ENCODE results near the gene CFAP20DC.
"Not testable (repeated sequence)": the region's sequence is repeated elsewhere in the genome, so short reads cannot be mapped to it uniquely, and the experiment has no call there.

CFAP20DC gene

DNA sequence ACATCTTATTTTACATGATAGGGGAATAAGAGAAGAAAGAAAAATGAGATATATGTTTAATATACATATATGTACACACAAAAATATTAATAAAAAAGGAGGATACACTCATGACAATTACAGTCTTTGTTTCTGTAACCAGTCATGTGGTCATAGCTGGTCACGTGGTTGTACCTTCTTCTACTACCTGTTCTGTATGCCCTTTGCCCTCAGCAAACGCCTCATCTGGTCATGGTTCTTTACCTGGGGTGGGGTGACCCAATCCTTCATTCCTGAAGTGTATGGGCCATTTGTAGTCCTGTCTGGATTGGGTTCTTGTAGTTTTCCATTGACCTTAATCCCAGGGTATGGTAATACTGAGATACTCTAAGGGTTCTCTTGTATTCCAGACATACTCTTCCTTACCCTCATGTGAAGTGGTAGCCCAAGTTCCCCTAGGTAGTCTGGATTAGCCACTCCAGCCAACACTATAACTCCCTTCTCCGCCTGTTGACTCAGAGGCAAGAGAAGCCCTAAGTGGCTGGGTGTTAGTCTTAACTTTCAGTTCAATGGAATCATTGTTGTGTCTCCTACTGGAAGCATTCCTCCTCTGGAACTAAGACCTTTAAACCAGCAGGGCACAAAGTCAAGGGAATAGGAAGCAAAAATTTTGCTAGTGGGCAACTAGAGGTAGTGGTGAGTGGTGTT, 336.0 kb downstream of the CFAP20DC start:
- no peak for TF ChIP-seq PAX5 (IDR thresholded peaks at IDR 0.05; ENCODE audit: insufficient read depth, low read length, severe bottlenecking)
- TF ChIP-seq TAF1 (IDR thresholded peaks at IDR 0.05; ENCODE audit: low read depth, low read length): no peak
- no peak for TF ChIP-seq POLR2A (IDR thresholded peaks at IDR 0.05; ENCODE audit: low read depth, low read length)
- no peak for TF ChIP-seq SPI1 (IDR thresholded peaks at IDR 0.05; ENCODE audit: low read depth, low read length)
- no peak for TF ChIP-seq POU2F2 (IDR thresholded peaks at IDR 0.05; ENCODE audit: low read depth, low read length)
- TF ChIP-seq POLR2AphosphoS5 (IDR thresholded peaks at IDR 0.05; ENCODE audit: low read depth, low read length): no peak
- no peak for DNase-seq (ENCODE audit: insufficient read length, low spot score)
- no peak for FAIRE-seq

DNA sequence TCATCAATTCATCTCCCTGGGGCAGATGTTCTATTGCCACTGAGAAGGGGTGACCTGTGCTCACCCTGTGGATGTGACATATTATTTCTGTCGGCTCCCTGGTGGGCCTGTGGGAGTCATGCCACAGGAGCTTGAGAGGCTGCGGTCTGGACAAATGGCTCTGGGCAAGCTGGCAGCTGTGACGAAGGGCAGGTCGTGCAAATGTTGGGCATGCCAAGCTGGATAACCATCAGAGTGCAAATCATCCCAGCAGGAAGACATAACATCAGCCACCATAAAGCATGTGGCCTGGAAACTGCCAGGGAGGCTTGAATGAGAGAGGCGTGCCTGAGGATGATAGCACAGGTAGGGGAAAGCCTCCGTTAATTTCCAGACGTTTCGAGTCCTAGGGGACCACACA, 338.0 kb downstream of the CFAP20DC start:
- FAIRE-seq (no peak), DNase-seq (ENCODE audit: insufficient read length, low spot score) (no peak)
- no peak for TF ChIP-seq PAX5 (IDR thresholded peaks at IDR 0.05; ENCODE audit: insufficient read depth, low read length, severe bottlenecking)
- no peak for TF ChIP-seq POLR2AphosphoS5 (IDR thresholded peaks at IDR 0.05; ENCODE audit: low read depth, low read length)
- no peak for TF ChIP-seq POU2F2 (IDR thresholded peaks at IDR 0.05; ENCODE audit: low read depth, low read length)
- no peak for TF ChIP-seq SPI1 (IDR thresholded peaks at IDR 0.05; ENCODE audit: low read depth, low read length)
- TF ChIP-seq TAF1 (IDR thresholded peaks at IDR 0.05; ENCODE audit: low read depth, low read length): no peak
- no peak for TF ChIP-seq POLR2A (IDR thresholded peaks at IDR 0.05; ENCODE audit: low read depth, low read length)

DNA sequence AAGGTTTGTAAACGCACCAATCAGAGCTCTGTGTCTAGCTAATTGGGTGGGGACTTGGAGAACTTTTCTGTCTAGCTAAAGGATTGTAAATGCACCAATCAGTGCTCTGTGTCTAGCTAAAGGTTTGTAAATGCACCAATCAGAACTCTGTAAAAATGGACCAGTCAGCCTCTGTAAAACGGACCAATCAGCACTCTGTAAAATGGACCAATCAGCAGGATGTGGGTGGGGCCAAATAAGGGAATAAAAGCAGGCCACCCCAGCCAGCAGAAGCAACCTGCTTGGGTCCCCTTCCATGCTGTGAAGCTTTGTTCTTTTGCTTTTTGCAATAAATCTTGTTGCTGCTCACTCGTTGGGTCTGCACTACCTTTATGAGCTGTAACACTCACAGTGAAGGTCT, 340.8 kb downstream of the CFAP20DC start:
- not testable (repeated sequence) for FAIRE-seq; DNase-seq (ENCODE audit: insufficient read length, low spot score)

DNA sequence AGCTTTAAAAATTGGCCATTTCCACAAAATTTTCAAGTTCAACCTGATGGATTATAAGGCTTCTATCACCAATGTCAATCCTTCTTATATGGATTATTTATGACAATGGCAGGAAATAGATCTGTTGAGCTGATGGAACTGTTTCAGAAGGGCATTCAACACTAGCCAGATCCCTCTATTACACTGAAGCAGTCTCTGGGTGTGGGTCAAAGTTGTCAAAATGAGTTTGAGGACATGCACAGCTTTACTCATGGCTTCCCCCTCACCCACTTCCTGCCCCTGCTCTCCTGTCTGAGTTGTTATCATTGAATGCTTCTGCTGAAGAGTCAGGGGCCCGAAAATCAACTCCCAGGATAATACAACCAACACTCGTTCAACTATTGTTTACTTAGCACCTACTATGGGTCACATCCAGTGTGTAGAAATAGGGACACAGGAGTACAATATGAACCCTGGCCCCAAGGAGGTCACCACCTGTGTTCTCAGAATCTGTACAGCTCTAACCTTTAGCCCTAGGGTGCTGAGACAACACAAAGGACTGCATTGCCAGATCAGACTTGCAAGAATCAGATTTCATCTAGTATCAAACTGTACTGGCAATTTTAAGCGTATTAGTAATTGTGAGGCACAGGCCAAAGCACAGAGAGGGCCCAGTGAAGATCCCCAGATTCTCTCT, 341.6 kb downstream of the CFAP20DC start:
- FAIRE-seq (no peak), DNase-seq (ENCODE audit: insufficient read length, low spot score) (no peak)
- TF ChIP-seq TAF1 (IDR thresholded peaks at IDR 0.05; ENCODE audit: low read depth, low read length): no peak
- no peak for TF ChIP-seq POLR2AphosphoS5 (IDR thresholded peaks at IDR 0.05; ENCODE audit: low read depth, low read length)
- TF ChIP-seq PAX5 (IDR thresholded peaks at IDR 0.05; ENCODE audit: insufficient read depth, low read length, severe bottlenecking): no peak
- no peak for TF ChIP-seq POU2F2 (IDR thresholded peaks at IDR 0.05; ENCODE audit: low read depth, low read length)
- no peak for TF ChIP-seq POLR2A (IDR thresholded peaks at IDR 0.05; ENCODE audit: low read depth, low read length)
- no peak for TF ChIP-seq SPI1 (IDR thresholded peaks at IDR 0.05; ENCODE audit: low read depth, low read length)

DNA sequence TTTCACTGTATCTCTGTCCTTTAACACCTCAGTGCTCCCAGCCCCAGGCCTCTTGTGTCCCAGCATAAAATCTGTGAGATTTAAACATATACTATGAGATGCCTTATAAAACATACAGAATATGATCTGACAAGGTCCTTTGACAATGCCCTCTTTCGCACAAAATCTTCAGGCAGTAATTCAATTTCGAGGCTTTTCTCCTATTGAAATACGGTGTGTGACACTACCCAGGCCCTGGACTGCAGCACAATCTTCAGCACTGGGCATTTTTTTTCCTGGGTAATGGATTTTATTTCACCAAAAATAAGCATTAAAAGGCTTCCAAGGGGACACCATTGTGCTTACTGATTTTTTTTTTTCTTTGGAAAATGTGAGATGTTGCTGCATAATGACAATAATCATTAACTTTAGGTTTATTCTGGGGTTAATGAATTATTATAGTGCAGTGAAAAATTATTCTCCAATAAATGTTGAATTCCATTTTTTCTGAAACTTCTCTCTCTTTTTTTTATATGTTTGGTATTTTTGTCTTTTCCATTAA, 342.4 kb downstream of the CFAP20DC start:
- TF ChIP-seq SPI1 (IDR thresholded peaks at IDR 0.05; ENCODE audit: low read depth, low read length) (no peak), POU2F2 (IDR thresholded peaks at IDR 0.05; ENCODE audit: low read depth, low read length) (no peak), PAX5 (IDR thresholded peaks at IDR 0.05; ENCODE audit: insufficient read depth, low read length, severe bottlenecking) (no peak), TAF1 (IDR thresholded peaks at IDR 0.05; ENCODE audit: low read depth, low read length) (no peak), POLR2A (IDR thresholded peaks at IDR 0.05; ENCODE audit: low read depth, low read length) (no peak), POLR2AphosphoS5 (IDR thresholded peaks at IDR 0.05; ENCODE audit: low read depth, low read length) (no peak)
- DNase-seq (ENCODE audit: insufficient read length, low spot score) (no peak), FAIRE-seq (no peak)

DNA sequence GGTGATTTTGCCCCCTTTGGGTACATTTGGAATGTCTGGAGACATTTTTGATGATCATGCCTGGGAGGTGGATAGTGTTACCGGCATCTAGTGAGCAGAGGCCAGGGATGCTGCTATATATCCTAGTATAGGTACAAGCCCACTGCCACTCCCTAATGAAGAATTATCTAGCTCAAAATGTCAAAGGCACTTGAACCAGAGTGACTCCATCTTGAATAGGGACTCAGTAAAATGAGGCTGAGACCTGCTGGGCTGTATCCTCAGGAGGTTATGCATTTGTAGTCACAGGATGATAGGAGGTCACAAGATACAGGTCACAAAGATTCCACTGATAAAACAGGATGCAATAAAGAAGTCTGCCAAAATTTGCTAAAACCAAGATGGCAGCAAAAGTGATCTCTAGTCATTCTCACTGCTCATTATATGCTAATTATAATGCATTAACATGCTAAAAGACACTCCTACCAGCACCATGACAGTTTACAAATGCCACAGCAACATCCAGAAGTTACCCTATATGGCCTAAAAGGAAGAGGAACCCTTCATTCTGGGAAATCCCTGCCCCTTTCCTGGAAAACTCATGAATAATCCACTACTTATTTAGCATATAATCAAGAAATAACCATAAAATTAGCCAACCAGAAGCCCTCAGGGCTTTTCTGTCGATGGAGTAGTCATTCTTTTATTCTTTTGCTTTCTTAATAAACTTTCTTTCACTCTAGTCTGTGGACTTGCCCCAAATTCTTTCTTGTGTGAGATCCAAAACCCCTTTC, 343.2 kb downstream of the CFAP20DC start:
- TF ChIP-seq POU2F2 (IDR thresholded peaks at IDR 0.05; ENCODE audit: low read depth, low read length): no peak
- no peak for TF ChIP-seq TAF1 (IDR thresholded peaks at IDR 0.05; ENCODE audit: low read depth, low read length)
- TF ChIP-seq POLR2A (IDR thresholded peaks at IDR 0.05; ENCODE audit: low read depth, low read length): no peak
- TF ChIP-seq PAX5 (IDR thresholded peaks at IDR 0.05; ENCODE audit: insufficient read depth, low read length, severe bottlenecking): no peak
- no peak for TF ChIP-seq SPI1 (IDR thresholded peaks at IDR 0.05; ENCODE audit: low read depth, low read length)
- TF ChIP-seq POLR2AphosphoS5 (IDR thresholded peaks at IDR 0.05; ENCODE audit: low read depth, low read length): no peak
- DNase-seq (ENCODE audit: insufficient read length, low spot score) (no peak), FAIRE-seq (no peak)

DNA sequence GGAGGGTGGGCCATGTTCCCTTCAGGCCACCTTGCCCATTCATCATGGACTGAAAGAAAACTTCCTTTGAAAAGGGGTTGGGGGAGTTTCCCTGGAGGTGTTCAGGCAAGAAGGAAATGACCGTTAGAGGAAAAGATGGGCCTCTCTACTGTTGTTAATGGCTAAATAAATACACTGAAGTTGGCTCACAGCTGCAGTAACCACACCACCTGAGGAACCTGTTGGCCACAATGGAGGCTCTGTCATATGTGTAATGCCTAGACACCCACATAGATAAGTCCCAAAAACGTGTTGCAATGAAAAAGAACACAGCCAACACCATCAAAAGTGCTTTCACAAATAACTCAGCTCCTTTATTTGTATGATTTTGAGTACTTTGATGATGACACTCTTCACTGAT, 345.1 kb downstream of the CFAP20DC start:
- no peak for TF ChIP-seq POLR2A (IDR thresholded peaks at IDR 0.05; ENCODE audit: low read depth, low read length)
- TF ChIP-seq PAX5 (IDR thresholded peaks at IDR 0.05; ENCODE audit: insufficient read depth, low read length, severe bottlenecking): no peak
- no peak for TF ChIP-seq POU2F2 (IDR thresholded peaks at IDR 0.05; ENCODE audit: low read depth, low read length)
- no peak for TF ChIP-seq SPI1 (IDR thresholded peaks at IDR 0.05; ENCODE audit: low read depth, low read length)
- TF ChIP-seq POLR2AphosphoS5 (IDR thresholded peaks at IDR 0.05; ENCODE audit: low read depth, low read length): no peak
- no peak for TF ChIP-seq TAF1 (IDR thresholded peaks at IDR 0.05; ENCODE audit: low read depth, low read length)
- FAIRE-seq: no peak
- no peak for DNase-seq (ENCODE audit: insufficient read length, low spot score)

DNA sequence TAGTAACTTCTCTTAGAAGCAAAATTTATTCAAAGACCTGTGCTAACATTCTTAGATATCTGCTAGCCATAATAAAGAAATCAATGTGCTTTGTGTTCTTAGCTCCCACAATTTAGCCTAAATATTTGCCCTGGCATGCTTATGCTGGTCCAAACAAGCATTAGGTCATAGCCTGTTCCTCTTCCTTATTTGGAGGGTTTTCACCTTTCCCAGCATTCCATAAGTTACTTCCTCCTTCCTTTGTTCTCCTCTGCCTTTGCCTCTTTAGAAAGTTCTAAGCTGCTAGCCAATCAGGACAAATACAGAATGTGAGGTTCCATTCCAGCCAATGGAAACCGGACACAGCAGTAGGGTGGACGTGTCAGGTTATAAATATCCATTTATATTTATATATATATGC, 345.5 kb downstream of the CFAP20DC start:
- FAIRE-seq; DNase-seq (ENCODE audit: insufficient read length, low spot score): not testable (repeated sequence)

DNA sequence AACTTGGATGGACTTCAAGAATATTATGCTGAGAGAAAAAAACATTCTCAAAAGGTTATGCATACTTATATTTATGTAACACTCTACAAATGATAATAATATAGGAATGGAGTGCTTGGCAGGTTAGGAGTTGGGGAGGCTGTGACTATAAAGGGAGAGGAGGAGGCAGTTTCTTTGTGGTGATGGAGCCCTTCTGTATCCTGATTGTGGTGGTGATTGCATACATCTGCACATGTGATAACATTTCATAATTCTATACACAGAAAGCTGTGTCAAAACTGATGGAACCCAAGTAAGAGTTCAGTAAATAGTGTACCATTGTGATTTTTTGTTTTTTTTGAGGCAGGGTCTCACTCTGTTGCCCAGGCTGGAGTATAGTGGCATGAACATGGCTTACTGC, 351.6 kb downstream of the CFAP20DC start:
- FAIRE-seq (no peak), DNase-seq (ENCODE audit: insufficient read length, low spot score) (no peak)
- TF ChIP-seq PAX5 (IDR thresholded peaks at IDR 0.05; ENCODE audit: insufficient read depth, low read length, severe bottlenecking): no peak
- TF ChIP-seq POLR2A (IDR thresholded peaks at IDR 0.05; ENCODE audit: low read depth, low read length): no peak
- no peak for TF ChIP-seq SPI1 (IDR thresholded peaks at IDR 0.05; ENCODE audit: low read depth, low read length)

DNA sequence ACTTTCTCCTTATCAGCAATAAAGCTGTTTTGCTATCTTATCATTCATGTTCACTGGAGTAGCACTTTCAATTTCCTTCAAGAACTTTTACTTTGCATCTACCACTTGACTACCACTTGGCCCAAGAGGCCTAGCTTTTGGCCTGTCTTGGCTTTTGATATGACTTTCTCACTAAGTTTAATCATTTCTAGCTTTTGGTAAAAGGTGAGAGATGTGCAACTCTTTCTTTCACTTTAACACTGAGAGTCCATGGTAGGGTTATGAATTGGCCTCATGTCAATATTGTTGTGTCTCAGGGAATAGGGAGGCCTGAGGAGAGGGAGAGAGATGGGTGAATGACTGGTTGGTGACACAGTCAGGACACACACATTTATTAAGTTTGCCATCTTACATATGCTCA, 352.3 kb downstream of the CFAP20DC start:
- FAIRE-seq (no peak), DNase-seq (ENCODE audit: insufficient read length, low spot score) (no peak)
- TF ChIP-seq POLR2AphosphoS5 (IDR thresholded peaks at IDR 0.05; ENCODE audit: low read depth, low read length) (no peak), PAX5 (IDR thresholded peaks at IDR 0.05; ENCODE audit: insufficient read depth, low read length, severe bottlenecking) (no peak), TAF1 (IDR thresholded peaks at IDR 0.05; ENCODE audit: low read depth, low read length) (no peak), POLR2A (IDR thresholded peaks at IDR 0.05; ENCODE audit: low read depth, low read length) (no peak), POU2F2 (IDR thresholded peaks at IDR 0.05; ENCODE audit: low read depth, low read length) (no peak), SPI1 (IDR thresholded peaks at IDR 0.05; ENCODE audit: low read depth, low read length) (no peak)

DNA sequence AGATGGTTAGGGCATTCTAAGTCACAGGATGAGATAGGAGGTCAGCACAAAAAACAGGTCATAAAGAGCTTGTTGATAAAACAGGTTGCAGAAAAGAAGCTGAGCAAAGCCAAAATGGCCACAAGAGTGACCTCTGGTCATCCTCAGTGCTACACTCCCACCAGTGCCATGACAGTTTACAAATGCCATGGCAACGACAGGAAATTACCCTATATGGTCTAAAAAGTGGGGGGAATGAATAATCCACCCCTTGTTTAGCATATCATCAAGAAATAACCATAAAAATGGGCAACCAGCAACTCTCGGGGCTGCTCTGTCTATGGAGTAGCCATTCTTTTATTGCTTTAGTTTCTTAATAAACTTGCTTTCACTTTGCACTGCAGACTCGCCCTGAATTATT, 353.0 kb downstream of the CFAP20DC start:
- not testable (repeated sequence) for DNase-seq (ENCODE audit: insufficient read length, low spot score); FAIRE-seq
